B cell (primary cell): ENCODE results near the gene ZFYVE27. TPM values are rescaled to one million over a fixed set of nuclear protein-coding genes. Genes with fewer than 3 reads are reported as not detected.

Experiments used
- ATAC-seq: fragments of 200-7000 bp; cut with Tn5 transposase; one replicate; pipeline ENCODE4 v1.10.0; 2021; ENCODE audit warnings: low read depth, mild to moderate bottlenecking, moderate number of reproducible peaks, moderate library complexity
- CTCF ChIA-PET: fragments of 350-600 bp; sonication (Branson Sonifier 250); formaldehyde crosslinking; loops from one replicate; lab custom pipeline; 2021; ENCODE audit warnings: antibody characterized with exemption, inconsistent platforms; lab: Charles Lee
- POLR2A ChIA-PET: fragments of 350-600 bp; sonication (Branson Sonifier 250); formaldehyde crosslinking; loops from one replicate; lab custom pipeline; 2021; ENCODE audit warnings: antibody characterized with exemption; lab: Charles Lee
- DNase-seq: peaks from one replicate; pipeline ENCODE4 v3.0.0; 2013
- H2AFZ ChIP-seq: 2 replicates; pipeline ENCODE4 v1.6.1; 2012; ENCODE audit warnings: mild to moderate bottlenecking, low read depth, low read length; ENCODE audit not compliant: insufficient read depth, poor library complexity, severe bottlenecking
- H3K27ac ChIP-seq, 2 donors: 1 replicate in 1 of 2; 2 replicates in 1 of 2; pipeline ENCODE4 v1.5.1; 2012 to 2013; ENCODE audit warnings: low read length in 2 of 2, mild to moderate bottlenecking in 2 of 2, moderate library complexity in 1 of 2
- H3K27me3 ChIP-seq, 4 experiments: fragments of 200-600 bp in 1 of 4; sonication (generic) in 1 of 4; replicated peaks in 1 of 4; 1 replicate in 2 of 4; 2 replicates in 2 of 4; pipeline versions ENCODE4 v1.6.1 to v1.7.0; 2013 to 2016; ENCODE audit warnings: low read length in 3 of 4, mild to moderate bottlenecking in 2 of 4, mixed read lengths in 1 of 4, moderate library complexity in 1 of 4; ENCODE audit not compliant: insufficient read depth in 4 of 4, control insufficient read depth in 3 of 4; ENCODE audit errors: control extremely low read depth in 1 of 4
- H3K36me3 ChIP-seq, 2 experiments: replicated peaks in 1 of 2; 1 replicate in 1 of 2; 2 replicates in 1 of 2; pipeline versions ENCODE4 v1.6.1 to v1.7.1; 2013; ENCODE audit warnings: low read length in 1 of 2; ENCODE audit not compliant: insufficient read depth in 2 of 2, control insufficient read depth in 1 of 2; ENCODE audit errors: control extremely low read depth in 1 of 2, extremely low read depth in 1 of 2
- H3K4me1 ChIP-seq, 2 donors: fragments of 200-600 bp in 1 of 2; sonication (generic) in 1 of 2; 1 replicate in 1 of 2; 2 replicates in 1 of 2; pipeline versions ENCODE4 v1.5.1 to v1.6.1; 2013 to 2017; ENCODE audit warnings: low read length in 2 of 2; ENCODE audit not compliant: control insufficient read depth in 2 of 2, insufficient read depth in 2 of 2
- H3K4me2 ChIP-seq: replicated peaks from 2 replicates; pipeline ENCODE3; 2012; ENCODE audit warnings: mild to moderate bottlenecking, low read depth, low read length; ENCODE audit not compliant: poor library complexity, severe bottlenecking
- H3K4me3 ChIP-seq, 5 experiments: fragments of 200-600 bp in 1 of 5; sonication (generic) in 1 of 5; 1 replicate in 3 of 5; 2 replicates in 2 of 5; pipeline versions ENCODE4 v1.5.1 to v1.7.0; 2011 to 2016; ENCODE audit warnings: low read length in 4 of 5, mild to moderate bottlenecking in 4 of 5, low read depth in 2 of 5, control low read depth in 1 of 5, moderate library complexity in 1 of 5; ENCODE audit not compliant: insufficient read depth in 1 of 5; ENCODE audit errors: control extremely low read depth in 1 of 5, extremely low read depth in 1 of 5
- H3K79me2 ChIP-seq: fragments of 200-600 bp; sonication (generic); one replicate; pipeline ENCODE4 v1.6.0; 2016; ENCODE audit warnings: low read length; ENCODE audit not compliant: control insufficient read depth, insufficient read depth
- H3K9ac ChIP-seq: fragments of 200-600 bp; sonication (generic); 2 replicates; pipeline ENCODE4 v1.6.1; 2017; ENCODE audit warnings: mild to moderate bottlenecking, low read length, moderate library complexity
- H3K9me3 ChIP-seq, 3 donors: one replicate each; pipeline versions ENCODE4 v1.6.1 to v1.7.1; 2013; ENCODE audit warnings: low read length in 2 of 3; ENCODE audit not compliant: control insufficient read depth in 2 of 3, insufficient read depth in 1 of 3; ENCODE audit errors: control extremely low read depth in 1 of 3
- H4K20me1 ChIP-seq: 2 replicates; pipeline ENCODE4 v1.6.0; 2012; ENCODE audit warnings: mild to moderate bottlenecking, low read length; ENCODE audit not compliant: insufficient read depth, control insufficient read depth, poor library complexity, severe bottlenecking
- H3K27ac Mint-ChIP-seq: one replicate; pipeline ENCODE4 v1.8.0; 2021; ENCODE audit warnings: mixed read lengths
- H3K27me3 Mint-ChIP-seq: one replicate; pipeline ENCODE4 v1.8.0; 2021; ENCODE audit warnings: mixed read lengths
- H3K4me1 Mint-ChIP-seq: one replicate; pipeline ENCODE4 v1.8.0; 2021; ENCODE audit warnings: mixed read lengths
- H3K4me3 Mint-ChIP-seq: one replicate; pipeline ENCODE4 v1.8.0; 2021; ENCODE audit warnings: mixed read lengths
- H3K9me3 Mint-ChIP-seq: one replicate; pipeline ENCODE4 v1.8.0; 2022; ENCODE audit warnings: mixed read lengths; ENCODE audit not compliant: insufficient read depth
- EZH2 ChIP-seq: IDR thresholded peaks from 2 replicates; pipeline ENCODE4 v1.6.1; 2012; ENCODE audit warnings: borderline replicate concordance, low read depth, mild to moderate bottlenecking, moderate library complexity, low read length; ENCODE audit not compliant: insufficient read depth, poor library complexity, severe bottlenecking
- WGBS: methylation state at CpG from one replicate; pipeline ENCODE4 v1.1.5; 2013; ENCODE audit warnings: missing lambda C conversion rate; ENCODE audit not compliant: insufficient coverage; 5-methylcytosine and 5-hydroxymethylcytosine counted together
- intact Hi-C: fragments of 100-400 bp; cut with micrococcal nuclease; formaldehyde crosslinking; loops from one replicate; pipeline ENCODE4 v1.10.0; 2022
- polyA plus RNA-seq: library from polyadenylated mRNA; depleted of rRNA; stranded (reverse); fragments of >200 nt; gene quantifications from 2 replicates; pipeline ENCODE4 v1.2.3, GENCODE V29; 2012
- total RNA-seq, 2 donors: library from RNA; stranded (reverse); fragments of 120-200 nt in 1 of 2; gene quantifications; 1 replicate in 1 of 2; 2 replicates in 1 of 2; pipeline versions ENCODE4 v1.2.3 to v1.2.4, GENCODE V29; 2013 to 2022
- TF ChIP-seq, protein P1 (sequence below): fragments of 200-600 bp; IDR thresholded peaks from one replicate; pipeline ENCODE4 v1.8.0; 2022; ENCODE audit warnings: antibody characterized with exemption, mild to moderate bottlenecking

ZFYVE27 gene
- total and polyA plus RNA-seq, 2 donors (not counting 1 experiment from before 2014, with no cell fraction given) = 50.4 to 79.7 TPM

DNA sequence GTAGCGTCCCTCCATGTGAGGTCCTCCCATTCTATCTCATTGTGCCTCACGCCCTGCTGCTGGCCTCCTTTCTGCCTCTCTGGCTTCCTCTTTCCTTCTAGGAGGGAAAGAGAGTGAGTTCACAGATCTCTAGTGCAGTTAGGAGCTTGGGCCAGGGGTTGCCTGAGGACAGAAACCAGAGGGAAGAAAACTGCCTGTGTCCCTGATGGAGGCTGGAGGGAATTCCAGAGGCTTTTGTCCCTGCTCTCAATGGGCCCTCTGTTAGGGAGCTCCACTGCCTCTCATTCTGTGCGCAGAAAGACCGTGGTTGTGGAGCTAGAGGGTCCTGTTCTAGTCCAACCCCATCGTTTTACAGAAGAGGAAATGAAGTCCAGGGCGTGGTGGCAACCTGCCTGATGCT, 18.8 kb upstream of the ZFYVE27 start:
- intact Hi-C loops = no loop called here
- Histone ChIP-seq H3K4me2 (no peak overlapping the region), H2AFZ (no peak overlapping the region), H3K4me1 (peaks cover 8 to 13% of the 10 kb centered on the region in 2 donors), H3K79me2 (no peaks in the 10 kb centered on the region), H3K9me3 (no peaks in the 10 kb centered on the region), H3K36me3 (no peaks in the 10 kb centered on the region), H3K9ac (no peak overlapping the region), H3K27me3 (peaks cover 0 to 12% (median under 1%) of the 10 kb centered on the region in 4 experiments), H3K4me3 (no peak overlapping the region), H4K20me1 (no peaks in the 10 kb centered on the region), H3K27ac (no peak overlapping the region)
- Mint-ChIP-seq H3K4me1 (peaks cover 10% of the 10 kb centered on the region), H3K27ac (no peak overlapping the region), H3K9me3 (no peaks in the 10 kb centered on the region), H3K4me3 (no peak overlapping the region), H3K27me3 (peaks cover 3% of the 10 kb centered on the region)
- TF ChIP-seq, protein P1, sequence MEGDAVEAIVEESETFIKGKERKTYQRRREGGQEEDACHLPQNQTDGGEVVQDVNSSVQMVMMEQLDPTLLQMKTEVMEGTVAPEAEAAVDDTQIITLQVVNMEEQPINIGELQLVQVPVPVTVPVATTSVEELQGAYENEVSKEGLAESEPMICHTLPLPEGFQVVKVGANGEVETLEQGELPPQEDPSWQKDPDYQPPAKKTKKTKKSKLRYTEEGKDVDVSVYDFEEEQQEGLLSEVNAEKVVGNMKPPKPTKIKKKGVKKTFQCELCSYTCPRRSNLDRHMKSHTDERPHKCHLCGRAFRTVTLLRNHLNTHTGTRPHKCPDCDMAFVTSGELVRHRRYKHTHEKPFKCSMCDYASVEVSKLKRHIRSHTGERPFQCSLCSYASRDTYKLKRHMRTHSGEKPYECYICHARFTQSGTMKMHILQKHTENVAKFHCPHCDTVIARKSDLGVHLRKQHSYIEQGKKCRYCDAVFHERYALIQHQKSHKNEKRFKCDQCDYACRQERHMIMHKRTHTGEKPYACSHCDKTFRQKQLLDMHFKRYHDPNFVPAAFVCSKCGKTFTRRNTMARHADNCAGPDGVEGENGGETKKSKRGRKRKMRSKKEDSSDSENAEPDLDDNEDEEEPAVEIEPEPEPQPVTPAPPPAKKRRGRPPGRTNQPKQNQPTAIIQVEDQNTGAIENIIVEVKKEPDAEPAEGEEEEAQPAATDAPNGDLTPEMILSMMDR = no peak
- no peak for TF ChIP-seq EZH2
- ChIA-PET POLR2A (no interaction called here), CTCF (interaction anchor here (0.6 to 2.0 kb wide), 6 partner anchors 13 to 323 kb away, joined by 3 to 10 read pairs (median 4); partner anchors contain the start of gene ZFYVE27)
- ATAC-seq (no peak), DNase-seq (no peak)
- 71% methylated on average over 4 of the region's 6 CpGs for WGBS

DNA sequence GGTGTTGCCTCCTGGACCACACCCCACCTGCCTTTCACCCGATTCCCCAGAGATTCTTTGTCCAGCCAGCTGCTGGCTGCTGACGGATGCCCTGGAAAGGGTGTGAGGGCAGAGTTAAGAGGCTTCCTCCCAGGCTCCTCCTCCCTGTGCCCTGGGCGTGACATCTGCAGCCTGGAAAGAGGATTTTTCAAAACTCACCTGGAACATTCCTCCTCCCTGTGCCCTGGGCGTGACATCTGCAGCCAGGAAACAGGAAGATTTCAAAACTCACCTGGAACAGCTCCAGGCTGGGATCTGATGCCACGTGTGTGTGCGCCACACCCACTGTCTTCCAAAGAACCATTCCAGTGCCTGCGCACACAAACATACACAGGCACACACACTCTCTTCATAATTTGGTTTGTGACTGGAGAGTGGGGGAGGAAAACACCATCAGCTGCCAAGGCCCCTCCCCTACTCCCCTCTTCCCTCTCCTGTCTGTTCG, 18.2 kb upstream of the ZFYVE27 start:
- Histone ChIP-seq H3K9me3 (no peaks in the 10 kb centered on the region), H4K20me1 (no peaks in the 10 kb centered on the region), H3K4me3 (no peak overlapping the region), H3K4me2 (no peak overlapping the region), H3K79me2 (no peaks in the 10 kb centered on the region), H2AFZ (no peak overlapping the region), H3K27me3 (peaks cover 0 to 10% (median 0%) of the 10 kb centered on the region in 4 experiments), H3K4me1 (peaks cover 6 to 9% of the 10 kb centered on the region in 2 donors), H3K27ac (no peak overlapping the region), H3K9ac (no peak overlapping the region), H3K36me3 (no peaks in the 10 kb centered on the region)
- peaks cover 3% of the 10 kb centered on the region for H3K27me3 Mint-ChIP-seq
- TF ChIP-seq, protein P1 = no peak
- no peak for TF ChIP-seq EZH2
- ChIA-PET CTCF (interaction anchor here (0.6 to 1.1 kb wide), 4 partner anchors 14 to 186 kb away, joined by 3 to 10 read pairs (median 3); partner anchors contain the start of gene ZFYVE27), POLR2A (no interaction called here)
- intact Hi-C loops = no loop called here
- peaks cover 10% of the 10 kb centered on the region for H3K4me1 Mint-ChIP-seq
- H3K4me3 Mint-ChIP-seq = no peak overlapping the region
- H3K9me3 Mint-ChIP-seq = no peaks in the 10 kb centered on the region
- H3K27ac Mint-ChIP-seq = no peak overlapping the region
- 76% methylated on average over 3 of the region's 8 CpGs for WGBS
- DNase-seq = no peak
- no peak for ATAC-seq
